ENCODE data around the gene ZFPL1.

- TF ChIP-seq POLR2A (IDR thresholded peaks at IDR 0.05) (no peak), POLR2AphosphoS5 (IDR thresholded peaks at IDR 0.05) (peak; percentile 63), CTCF (IDR thresholded peaks at IDR 0.05) (peak in 1 of 4 experiments; percentile 11), EP300 (IDR thresholded peaks at IDR 0.05) (no peak)
Observed at GRCh38 chr11:65134952-65135632, 51.1 kb downstream of the ZFPL1 start.

Measured in gastroesophageal sphincter (tissue), 3 donors.